Hepatocyte (in vitro differentiated cells): ENCODE results near the gene RNF17.

ENCODE experiments used
- CTCF ChIP-seq: fragments of 200-600 bp; sonication (generic); IDR thresholded peaks from 2 replicates; pipeline ENCODE4 v1.5.1; 2016; ENCODE audit warnings: antibody characterized with exemption, mild to moderate bottlenecking; ENCODE audit not compliant: poor library complexity
- EZH2phosphoT487 ChIP-seq: fragments of 200-600 bp; sonication (generic); IDR thresholded peaks from one replicate; pipeline ENCODE4 v1.6.1; 2018; ENCODE audit warnings: antibody characterized with exemption, mild to moderate bottlenecking, low read depth, moderate library complexity; ENCODE audit not compliant: unreplicated experiment, severe bottlenecking

- TF ChIP-seq EZH2phosphoT487 (no peak), CTCF (no peak)
Measured at GRCh38 chr13:24742977-24743376, 21.0 kb upstream of the RNF17 start.
